B cell (primary cell): Measurements from ENCODE around the gene ZNF524. TPM values are rescaled to one million over a fixed set of nuclear protein-coding genes. Genes with fewer than 3 reads are reported as not detected.

ENCODE experiments used
- ATAC-seq: fragments of 200-7000 bp; cut with Tn5 transposase; one replicate; pipeline ENCODE4 v1.10.0; 2021; ENCODE audit warnings: low read depth, mild to moderate bottlenecking, moderate number of reproducible peaks, moderate library complexity
- CTCF ChIA-PET: fragments of 350-600 bp; sonication (Branson Sonifier 250); formaldehyde crosslinking; loops from one replicate; lab custom pipeline; 2021; ENCODE audit warnings: antibody characterized with exemption, inconsistent platforms; lab: Charles Lee
- POLR2A ChIA-PET: fragments of 350-600 bp; sonication (Branson Sonifier 250); formaldehyde crosslinking; loops from one replicate; lab custom pipeline; 2021; ENCODE audit warnings: antibody characterized with exemption; lab: Charles Lee
- DNase-seq: peaks from one replicate; pipeline ENCODE4 v3.0.0; 2013
- H2AFZ ChIP-seq: 2 replicates; pipeline ENCODE4 v1.6.1; 2012; ENCODE audit warnings: mild to moderate bottlenecking, low read depth, low read length; ENCODE audit not compliant: insufficient read depth, poor library complexity, severe bottlenecking
- H3K27ac ChIP-seq, 2 donors: 1 replicate in 1 of 2; 2 replicates in 1 of 2; pipeline ENCODE4 v1.5.1; 2012 to 2013; ENCODE audit warnings: low read length in 2 of 2, mild to moderate bottlenecking in 2 of 2, moderate library complexity in 1 of 2
- H3K27me3 ChIP-seq, 4 experiments: fragments of 200-600 bp in 1 of 4; sonication (generic) in 1 of 4; replicated peaks in 1 of 4; 1 replicate in 2 of 4; 2 replicates in 2 of 4; pipeline versions ENCODE4 v1.6.1 to v1.7.0; 2013 to 2016; ENCODE audit warnings: low read length in 3 of 4, mild to moderate bottlenecking in 2 of 4, mixed read lengths in 1 of 4, moderate library complexity in 1 of 4; ENCODE audit not compliant: insufficient read depth in 4 of 4, control insufficient read depth in 3 of 4; ENCODE audit errors: control extremely low read depth in 1 of 4
- H3K36me3 ChIP-seq, 2 experiments: replicated peaks in 1 of 2; 1 replicate in 1 of 2; 2 replicates in 1 of 2; pipeline versions ENCODE4 v1.6.1 to v1.7.1; 2013; ENCODE audit warnings: low read length in 1 of 2; ENCODE audit not compliant: insufficient read depth in 2 of 2, control insufficient read depth in 1 of 2; ENCODE audit errors: control extremely low read depth in 1 of 2, extremely low read depth in 1 of 2
- H3K4me1 ChIP-seq, 2 donors: fragments of 200-600 bp in 1 of 2; sonication (generic) in 1 of 2; 1 replicate in 1 of 2; 2 replicates in 1 of 2; pipeline versions ENCODE4 v1.5.1 to v1.6.1; 2013 to 2017; ENCODE audit warnings: low read length in 2 of 2; ENCODE audit not compliant: control insufficient read depth in 2 of 2, insufficient read depth in 2 of 2
- H3K4me2 ChIP-seq: replicated peaks from 2 replicates; pipeline ENCODE3; 2012; ENCODE audit warnings: mild to moderate bottlenecking, low read depth, low read length; ENCODE audit not compliant: poor library complexity, severe bottlenecking
- H3K4me3 ChIP-seq, 5 experiments: fragments of 200-600 bp in 1 of 5; sonication (generic) in 1 of 5; 1 replicate in 3 of 5; 2 replicates in 2 of 5; pipeline versions ENCODE4 v1.5.1 to v1.7.0; 2011 to 2016; ENCODE audit warnings: low read length in 4 of 5, mild to moderate bottlenecking in 4 of 5, low read depth in 2 of 5, control low read depth in 1 of 5, moderate library complexity in 1 of 5; ENCODE audit not compliant: insufficient read depth in 1 of 5; ENCODE audit errors: control extremely low read depth in 1 of 5, extremely low read depth in 1 of 5
- H3K79me2 ChIP-seq: fragments of 200-600 bp; sonication (generic); one replicate; pipeline ENCODE4 v1.6.0; 2016; ENCODE audit warnings: low read length; ENCODE audit not compliant: control insufficient read depth, insufficient read depth
- H3K9ac ChIP-seq: fragments of 200-600 bp; sonication (generic); 2 replicates; pipeline ENCODE4 v1.6.1; 2017; ENCODE audit warnings: mild to moderate bottlenecking, low read length, moderate library complexity
- H3K9me3 ChIP-seq, 3 donors: one replicate each; pipeline versions ENCODE4 v1.6.1 to v1.7.1; 2013; ENCODE audit warnings: low read length in 2 of 3; ENCODE audit not compliant: control insufficient read depth in 2 of 3, insufficient read depth in 1 of 3; ENCODE audit errors: control extremely low read depth in 1 of 3
- H4K20me1 ChIP-seq: 2 replicates; pipeline ENCODE4 v1.6.0; 2012; ENCODE audit warnings: mild to moderate bottlenecking, low read length; ENCODE audit not compliant: insufficient read depth, control insufficient read depth, poor library complexity, severe bottlenecking
- H3K27ac Mint-ChIP-seq: one replicate; pipeline ENCODE4 v1.8.0; 2021; ENCODE audit warnings: mixed read lengths
- H3K27me3 Mint-ChIP-seq: one replicate; pipeline ENCODE4 v1.8.0; 2021; ENCODE audit warnings: mixed read lengths
- H3K4me1 Mint-ChIP-seq: one replicate; pipeline ENCODE4 v1.8.0; 2021; ENCODE audit warnings: mixed read lengths
- H3K4me3 Mint-ChIP-seq: one replicate; pipeline ENCODE4 v1.8.0; 2021; ENCODE audit warnings: mixed read lengths
- H3K9me3 Mint-ChIP-seq: one replicate; pipeline ENCODE4 v1.8.0; 2022; ENCODE audit warnings: mixed read lengths; ENCODE audit not compliant: insufficient read depth
- CTCF ChIP-seq: fragments of 200-600 bp; IDR thresholded peaks from one replicate; pipeline ENCODE4 v1.8.0; 2022; ENCODE audit warnings: antibody characterized with exemption, mild to moderate bottlenecking
- EZH2 ChIP-seq: IDR thresholded peaks from 2 replicates; pipeline ENCODE4 v1.6.1; 2012; ENCODE audit warnings: borderline replicate concordance, low read depth, mild to moderate bottlenecking, moderate library complexity, low read length; ENCODE audit not compliant: insufficient read depth, poor library complexity, severe bottlenecking
- WGBS: methylation state at CpG from one replicate; pipeline ENCODE4 v1.1.5; 2013; ENCODE audit warnings: missing lambda C conversion rate; ENCODE audit not compliant: insufficient coverage; 5-methylcytosine and 5-hydroxymethylcytosine counted together
- intact Hi-C: fragments of 100-400 bp; cut with micrococcal nuclease; formaldehyde crosslinking; loops from one replicate; pipeline ENCODE4 v1.10.0; 2022
- polyA plus RNA-seq: library from polyadenylated mRNA; depleted of rRNA; stranded (reverse); fragments of >200 nt; gene quantifications from 2 replicates; pipeline ENCODE4 v1.2.3, GENCODE V29; 2012
- total RNA-seq, 2 donors: library from RNA; stranded (reverse); fragments of 120-200 nt in 1 of 2; gene quantifications; 1 replicate in 1 of 2; 2 replicates in 1 of 2; pipeline versions ENCODE4 v1.2.3 to v1.2.4, GENCODE V29; 2013 to 2022

The ZNF524 gene
- total and polyA plus RNA-seq, 2 donors (not counting 1 experiment from before 2014, with no cell fraction given): 23.8 to 27.4 TPM

- peak within 1 kb of the TSS; percentile 79 to 90 for H3K27ac ChIP-seq
- ATAC-seq (peak; percentile 36), DNase-seq (peak; percentile 86)
- no peak for TF ChIP-seq EZH2
- no peak for TF ChIP-seq CTCF
- peak within 1 kb of the TSS; percentile 84 for H2AFZ ChIP-seq
- H3K9ac ChIP-seq: peak within 1 kb of the TSS; percentile 85
- CTCF ChIA-PET: interaction anchor here (0.7 to 7.2 kb wide), 10 partner anchors 13 to 264 kb away, joined by 3 to 131 read pairs (median 4); partner anchors contain the start of genes TMEM238 and ZNF865
- H3K4me3 Mint-ChIP-seq: peak within 1 kb of the TSS; percentile 97
- H3K9me3 Mint-ChIP-seq: no peaks in the 10 kb centered on the region
- no peaks in the 10 kb centered on the region for H3K27me3 Mint-ChIP-seq
- H3K79me2 ChIP-seq: peaks cover 47% of the 10 kb centered on the region
- peaks cover 60% of the 10 kb centered on the region for H3K4me1 Mint-ChIP-seq
- H3K9me3 ChIP-seq: no peaks in the 10 kb centered on the region
- peaks cover 38 to 53% of the 10 kb centered on the region in 2 donors for H3K4me1 ChIP-seq
- POLR2A ChIA-PET: interaction anchor here (0.5 to 2.2 kb wide), 10 partner anchors 8 to 1200 kb away, joined by 3 to 55 read pairs (median 6); partner anchors contain the start of genes FIZ1, ISOC2, ZNF784 and ZNF865
- peaks cover 21% of the 10 kb centered on the region for H4K20me1 ChIP-seq
- H3K4me2 ChIP-seq: peak within 1 kb of the TSS; percentile 86
- no peaks in the 10 kb centered on the region for H3K27me3 ChIP-seq
- H3K27ac Mint-ChIP-seq: peak within 1 kb of the TSS; percentile 92
- WGBS: under 1% methylated on average over 75 of the region's 87 CpGs
- H3K36me3 ChIP-seq: peaks cover 0 to 38% of the 10 kb centered on the region in 2 experiments
- intact Hi-C loops: no loop called here
- H3K4me3 ChIP-seq: peak within 1 kb of the TSS; percentile 79 to 96 (median 90)
Measured at GRCh38 chr19:55647732-55648584, 47.9 kb downstream of the ZNF524 start, which contains the start of gene CCDC106. TSS of gene CCDC106 (plus strand) at chr19:55648212. CDS start at chr19:55649047, 835 bp downstream.
